Measurements from ENCODE around the gene MMP25. TPM values are rescaled to one million over a fixed set of nuclear protein-coding genes. Genes with fewer than 3 reads are reported as not detected.

Gene MMP25
- total and polyA plus RNA-seq, 2 donors from 2014 or later, result 0.65 to 1.7 TPM

DNA sequence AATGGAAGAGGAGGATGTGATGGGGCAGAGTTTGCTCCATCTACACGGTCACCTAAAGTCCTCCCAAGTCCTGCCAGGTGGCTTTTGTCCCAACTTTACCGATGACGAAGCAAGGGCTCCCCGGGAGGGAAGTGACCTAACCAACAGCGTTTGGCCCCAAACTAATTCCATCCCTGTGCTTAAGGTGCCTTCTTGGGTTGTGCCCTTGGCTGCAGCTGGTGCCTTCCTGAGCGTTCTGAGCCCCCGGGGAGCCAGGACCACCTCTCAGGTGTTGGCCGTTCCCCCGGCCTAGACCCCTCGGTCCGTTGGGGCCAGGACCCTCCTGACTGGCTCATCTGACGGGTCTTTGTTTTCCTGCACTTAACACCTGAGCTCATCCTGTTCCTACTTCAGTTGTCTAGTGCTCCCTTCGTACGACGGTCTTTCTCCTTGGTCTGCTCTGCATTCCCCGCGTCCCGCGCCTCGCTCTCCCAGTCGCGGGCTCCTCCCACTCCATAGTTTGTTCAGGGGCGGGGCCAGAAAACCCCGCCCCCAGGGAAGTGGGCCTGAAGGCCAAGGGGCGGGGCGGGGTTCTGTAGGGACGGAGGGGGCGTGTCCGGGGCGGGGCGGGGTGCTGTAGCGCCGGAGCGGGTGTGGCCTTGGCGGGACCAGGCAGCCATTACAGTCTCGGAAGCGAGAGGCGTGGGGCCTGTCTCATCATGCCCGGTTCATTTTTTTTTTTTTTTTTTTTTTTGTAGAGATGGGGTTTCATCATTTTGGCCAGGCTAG lies 53.6 kb downstream of the MMP25 start:
- FAIRE-seq, result no peak
- peak overlapping the region in 2 of 3 donors; percentile 13 to 32 for H3K4me3 ChIP-seq (ENCODE audit: low read length in 3 of 3)
- intact Hi-C loops (cut with DNase I), result no loop called here

DNA sequence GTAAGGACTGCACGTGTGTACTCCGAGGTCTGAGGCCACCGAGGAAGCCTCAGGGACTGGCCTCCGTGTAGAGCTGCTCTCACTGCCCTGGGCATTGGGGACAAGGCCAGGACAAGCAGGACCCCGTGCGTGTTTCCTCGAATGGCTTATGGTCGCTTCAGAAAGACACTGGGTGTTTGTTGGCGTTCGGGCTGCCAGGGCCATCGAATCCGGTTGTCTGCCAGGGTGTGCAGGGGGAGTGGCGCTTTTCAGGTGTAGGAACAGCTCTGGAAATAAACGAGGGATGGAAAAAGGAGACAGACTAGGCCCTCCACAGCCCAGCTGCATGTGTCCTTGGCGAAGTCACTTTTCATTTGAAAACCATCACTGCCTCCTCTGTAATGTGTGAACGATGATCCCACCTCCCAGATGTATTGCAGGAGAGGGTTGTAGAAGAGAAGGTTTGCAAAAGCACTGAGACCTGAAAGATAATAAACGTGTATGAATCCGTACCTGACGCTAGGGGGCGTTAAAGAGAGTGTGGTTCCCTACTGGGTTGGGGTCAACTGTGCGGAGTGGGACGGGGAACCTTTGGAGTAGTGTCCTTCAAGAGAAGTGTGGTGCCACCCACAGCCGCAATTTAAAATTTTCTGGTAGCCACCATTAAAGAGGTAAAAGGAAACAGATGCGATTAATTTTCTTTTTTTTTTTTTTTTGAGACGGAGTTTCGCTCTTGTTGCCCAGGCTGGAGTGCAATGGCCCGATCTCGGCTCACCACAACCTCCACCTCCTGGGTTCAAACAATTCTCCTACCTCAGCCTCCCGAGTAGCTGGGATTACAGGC lies 54.9 kb downstream of the MMP25 start:
- TF ChIP-seq, protein P1, sequence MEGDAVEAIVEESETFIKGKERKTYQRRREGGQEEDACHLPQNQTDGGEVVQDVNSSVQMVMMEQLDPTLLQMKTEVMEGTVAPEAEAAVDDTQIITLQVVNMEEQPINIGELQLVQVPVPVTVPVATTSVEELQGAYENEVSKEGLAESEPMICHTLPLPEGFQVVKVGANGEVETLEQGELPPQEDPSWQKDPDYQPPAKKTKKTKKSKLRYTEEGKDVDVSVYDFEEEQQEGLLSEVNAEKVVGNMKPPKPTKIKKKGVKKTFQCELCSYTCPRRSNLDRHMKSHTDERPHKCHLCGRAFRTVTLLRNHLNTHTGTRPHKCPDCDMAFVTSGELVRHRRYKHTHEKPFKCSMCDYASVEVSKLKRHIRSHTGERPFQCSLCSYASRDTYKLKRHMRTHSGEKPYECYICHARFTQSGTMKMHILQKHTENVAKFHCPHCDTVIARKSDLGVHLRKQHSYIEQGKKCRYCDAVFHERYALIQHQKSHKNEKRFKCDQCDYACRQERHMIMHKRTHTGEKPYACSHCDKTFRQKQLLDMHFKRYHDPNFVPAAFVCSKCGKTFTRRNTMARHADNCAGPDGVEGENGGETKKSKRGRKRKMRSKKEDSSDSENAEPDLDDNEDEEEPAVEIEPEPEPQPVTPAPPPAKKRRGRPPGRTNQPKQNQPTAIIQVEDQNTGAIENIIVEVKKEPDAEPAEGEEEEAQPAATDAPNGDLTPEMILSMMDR (IDR thresholded peaks at IDR 0.05; ENCODE audit: borderline replicate concordance, extremely low read depth, insufficient read depth), result peak; percentile 33
- no peak overlapping the region for H3K4me3 ChIP-seq (ENCODE audit: low read length in 3 of 3)
- no peak overlapping the region for H3K9ac ChIP-seq (ENCODE audit: low read length in 3 of 3)
- peaks cover 0 to 9% (median 0%) of the 10 kb centered on the region in 3 donors for H3K4me1 ChIP-seq (ENCODE audit: control insufficient read depth in 2 of 3, insufficient read depth in 2 of 3, low read depth in 1 of 3, low read length in 3 of 3)
- DNase-seq, result peak in 1 of 5 donors; percentile 11
- H3K27ac ChIP-seq (ENCODE audit: low read depth in 2 of 2, low read length in 2 of 2), result no peak overlapping the region
- no peaks in the 10 kb centered on the region for H3K27me3 ChIP-seq (ENCODE audit: control insufficient read depth, insufficient read depth, low read length)
- H3K9me3 ChIP-seq (ENCODE audit: control insufficient read depth in 2 of 3, insufficient read depth in 1 of 3, low read length in 3 of 3), result no peaks in the 10 kb centered on the region
- intact Hi-C loops (cut with DNase I), result no loop called here
- no peaks in the 10 kb centered on the region for H3K36me3 ChIP-seq (ENCODE audit: control insufficient read depth in 2 of 3, insufficient read depth in 3 of 3, low read length in 3 of 3)
- no peak for FAIRE-seq

More for the DNA sequence above, 53.6 kb downstream of the MMP25 start:
- Histone ChIP-seq H3K27me3 (ENCODE audit: control insufficient read depth, insufficient read depth, low read length) (no peaks in the 10 kb centered on the region), H3K9ac (ENCODE audit: low read length in 3 of 3) (no peak overlapping the region), H3K9me3 (ENCODE audit: control insufficient read depth in 2 of 3, insufficient read depth in 1 of 3, low read length in 3 of 3) (no peaks in the 10 kb centered on the region), H3K27ac (ENCODE audit: low read depth in 2 of 2, low read length in 2 of 2) (no peak overlapping the region), H3K4me1 (ENCODE audit: control insufficient read depth in 2 of 3, insufficient read depth in 2 of 3, low read depth in 1 of 3, low read length in 3 of 3) (peaks cover 0 to 9% (median 0%) of the 10 kb centered on the region in 3 donors), H3K36me3 (ENCODE audit: control insufficient read depth in 2 of 3, insufficient read depth in 3 of 3, low read length in 3 of 3) (no peaks in the 10 kb centered on the region)
- TF ChIP-seq, protein P1 (IDR thresholded peaks at IDR 0.05; ENCODE audit: borderline replicate concordance, extremely low read depth, insufficient read depth), result no peak
- peak; percentile 91 to 97 (median 95) for DNase-seq

DNA sequence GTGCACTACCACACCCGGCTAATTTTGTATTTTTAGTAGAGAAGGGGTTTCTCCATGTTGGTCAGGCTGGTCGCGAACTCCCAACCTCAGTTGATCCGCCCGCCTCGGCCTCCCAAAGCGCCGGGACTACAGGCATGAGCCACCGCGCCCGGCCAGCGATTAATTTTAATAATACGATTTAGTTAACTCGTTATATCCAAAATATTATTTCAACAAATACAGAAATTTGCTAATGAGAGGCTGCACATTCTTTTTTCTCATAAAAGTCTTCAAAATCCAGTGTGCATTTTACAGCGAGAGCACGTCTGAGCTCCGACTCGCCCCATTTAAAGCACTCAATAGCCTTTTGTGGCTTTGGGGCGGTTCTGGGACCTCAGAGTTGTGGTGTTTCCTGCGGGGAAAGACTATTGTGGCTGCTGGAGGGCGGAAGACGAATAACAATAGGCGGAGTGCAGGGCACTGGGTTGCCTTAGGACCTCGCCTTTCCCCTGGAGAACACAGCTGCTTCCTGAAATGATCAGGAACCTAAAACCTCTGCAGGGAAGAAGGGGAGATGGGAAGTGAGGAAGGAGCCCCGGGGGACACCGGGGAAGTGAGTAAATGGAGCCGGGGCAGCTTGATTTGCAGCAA lies 55.6 kb downstream of the MMP25 start:
- no peak overlapping the region for H3K27ac ChIP-seq (ENCODE audit: low read depth in 2 of 2, low read length in 2 of 2)
- intact Hi-C loops (cut with DNase I), result no loop called here
- DNase-seq, result peak in 1 of 5 donors; percentile 61
- H3K4me3 ChIP-seq (ENCODE audit: low read length in 3 of 3), result no peak overlapping the region
- H3K27me3 ChIP-seq (ENCODE audit: control insufficient read depth, insufficient read depth, low read length), result no peaks in the 10 kb centered on the region
- no peak overlapping the region for H3K9ac ChIP-seq (ENCODE audit: low read length in 3 of 3)
- H3K36me3 ChIP-seq (ENCODE audit: control insufficient read depth in 2 of 3, insufficient read depth in 3 of 3, low read length in 3 of 3), result no peaks in the 10 kb centered on the region
- TF ChIP-seq, protein P1 (IDR thresholded peaks at IDR 0.05; ENCODE audit: borderline replicate concordance, extremely low read depth, insufficient read depth), result no peak
- no peak for FAIRE-seq
- peaks cover 0 to 9% (median 2%) of the 10 kb centered on the region in 3 donors for H3K4me1 ChIP-seq (ENCODE audit: control insufficient read depth in 2 of 3, insufficient read depth in 2 of 3, low read depth in 1 of 3, low read length in 3 of 3)
- H3K9me3 ChIP-seq (ENCODE audit: control insufficient read depth in 2 of 3, insufficient read depth in 1 of 3, low read length in 3 of 3), result no peaks in the 10 kb centered on the region
